GM18519 (cell line): ENCODE data around the gene C9.

Experiments
- ATAC-seq: cut with Tn5 transposase; IDR thresholded peaks from one replicate; pipeline ENCODE4 v1.9.1; 2021; ENCODE audit warnings: mild to moderate bottlenecking, moderate library complexity; ENCODE audit not compliant: unreplicated experiment, low FRiP score

The C9 gene

DNA sequence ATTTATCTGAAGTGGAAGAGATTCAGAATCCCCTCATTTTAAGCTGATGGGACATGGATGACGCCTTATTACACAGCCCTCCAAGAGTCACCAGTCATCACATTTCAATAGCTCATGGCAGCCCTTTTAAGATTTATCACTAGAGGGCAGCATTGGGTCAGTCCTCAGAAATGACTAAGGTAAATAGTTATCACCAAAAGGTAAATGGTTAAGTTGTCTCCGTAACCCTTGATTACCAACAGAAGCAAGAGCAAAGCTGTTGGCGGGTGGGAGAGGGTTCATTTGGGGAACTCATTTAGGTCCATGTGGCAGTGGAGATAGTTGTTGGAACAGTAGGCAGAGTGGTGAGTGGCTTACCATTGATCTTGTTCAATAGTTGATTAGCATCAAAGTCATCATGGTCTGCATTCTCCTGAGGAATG is 12.0 kb upstream of the C9 start:
- ATAC-seq = peak; percentile 65

GRCh38 chr5:39373791-39374190 is 9.5 kb upstream of the C9 start:
- ATAC-seq = no peak

- ATAC-seq = no peak
Measured at GRCh38 chr5:39371367-39371635, 7.0 kb upstream of the C9 start.

GRCh38 chr5:39370555-39371366 is 6.5 kb upstream of the C9 start:
- no peak for ATAC-seq

GRCh38 chr5:39369123-39369815 is 5.0 kb upstream of the C9 start:
- ATAC-seq = no peak

DNA sequence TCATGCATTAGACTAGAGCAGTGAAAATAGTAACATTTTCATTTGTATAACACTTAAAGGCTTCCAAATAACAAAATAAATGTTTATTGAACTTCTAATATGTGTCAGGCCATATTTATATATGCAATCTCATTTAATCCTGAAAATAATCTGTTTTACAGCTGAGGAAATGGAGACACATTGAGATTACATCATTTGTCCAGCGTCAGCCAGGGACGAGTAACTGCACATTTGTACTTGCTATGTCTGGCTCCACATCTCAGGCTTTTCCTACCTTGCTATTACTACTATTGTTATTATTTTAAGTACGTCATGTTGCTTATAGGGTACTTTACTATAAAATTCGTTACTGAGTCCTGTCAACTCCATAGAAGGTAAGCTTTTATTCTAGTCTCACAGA is 3.8 kb upstream of the C9 start:
- ATAC-seq = no peak

DNA sequence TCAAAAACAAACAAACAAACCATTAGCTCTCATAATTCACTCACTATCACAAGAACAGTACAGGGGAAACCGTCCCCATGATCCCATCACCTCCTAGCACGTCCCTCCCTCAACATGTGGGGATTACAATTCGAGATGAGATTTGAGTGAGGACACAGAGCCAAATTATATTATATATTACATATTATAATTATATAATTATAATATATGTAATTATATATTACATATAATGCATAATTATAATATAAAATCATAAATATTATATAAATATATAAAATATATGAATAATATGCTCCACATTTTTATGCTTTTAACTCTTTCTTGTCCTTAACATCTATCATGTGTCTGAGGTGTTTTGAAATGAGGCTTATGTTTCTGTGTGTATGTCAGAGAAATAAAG is 3.4 kb upstream of the C9 start:
- no peak for ATAC-seq

DNA sequence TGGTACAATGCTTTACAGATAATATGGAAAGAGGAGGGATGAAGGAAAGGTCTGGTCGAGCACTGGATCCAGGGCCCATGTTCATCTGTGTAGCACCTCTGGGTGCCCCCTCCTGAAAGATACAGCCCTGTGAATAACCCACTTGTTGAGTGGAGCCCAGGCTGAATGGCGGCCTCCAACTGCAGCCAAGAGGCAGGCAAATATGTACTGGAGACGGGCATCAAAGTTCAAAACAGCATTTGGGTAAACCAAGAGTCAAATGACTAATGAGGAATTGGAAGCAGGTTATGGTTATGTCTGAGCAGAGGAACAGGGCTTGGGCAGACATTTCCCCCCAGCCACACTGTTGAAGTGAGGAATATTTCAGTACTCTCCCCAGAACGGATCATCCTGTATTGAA is 1.1 kb downstream of the C9 start:
- ATAC-seq = no peak

DNA sequence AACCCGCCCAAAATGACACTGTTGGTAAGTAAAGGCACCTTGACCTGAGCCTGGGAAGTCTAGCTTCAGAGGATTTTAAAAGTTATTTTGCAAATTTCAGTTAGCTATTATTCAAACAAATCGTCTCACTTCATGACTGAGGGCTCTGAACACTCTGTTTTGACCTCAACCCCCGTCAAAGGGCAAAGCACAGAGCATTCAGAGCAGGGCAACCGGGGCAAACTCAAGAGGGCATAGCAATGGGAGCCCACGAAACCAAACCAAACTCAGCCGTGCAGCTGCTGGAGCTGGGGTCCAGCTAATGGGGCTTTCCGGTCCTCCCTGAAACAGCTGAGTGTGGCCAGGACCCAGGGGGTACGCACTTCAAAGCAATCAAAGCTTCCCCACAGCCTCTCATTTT is 1.6 kb downstream of the C9 start:
- ATAC-seq = no peak

GRCh38 chr5:39361306-39361705 is 3.0 kb downstream of the C9 start:
- ATAC-seq = no peak

DNA sequence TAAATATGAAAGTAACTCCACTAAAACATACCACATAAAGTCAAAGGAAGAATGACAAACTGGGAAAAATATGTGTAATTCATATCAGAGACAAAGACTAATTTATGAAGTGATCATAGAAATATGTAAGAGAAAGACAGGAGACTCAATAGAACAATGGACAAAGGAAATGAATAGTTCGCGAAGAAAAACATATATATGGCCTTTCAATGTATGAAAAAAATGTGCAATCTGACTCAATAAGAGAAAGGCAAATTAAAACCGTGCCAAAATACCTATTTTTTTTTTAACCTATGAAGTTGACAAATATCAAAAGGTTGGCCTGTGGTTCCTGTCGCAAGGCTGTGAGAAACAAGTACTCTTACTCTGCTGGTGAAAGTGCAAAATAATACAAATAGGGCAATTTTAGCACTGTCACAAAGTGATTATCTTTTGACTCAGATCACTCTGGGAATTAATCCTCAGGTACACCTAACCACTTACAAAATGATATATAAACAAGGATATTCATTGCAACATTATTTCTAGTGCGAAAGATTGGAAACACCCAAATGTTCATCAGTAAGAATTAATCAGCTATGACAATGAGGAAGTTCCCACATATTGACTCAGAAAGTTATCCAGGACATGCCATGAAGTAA is 3.7 kb downstream of the C9 start:
- ATAC-seq = no peak

- no peak for ATAC-seq
Measured at GRCh38 chr5:39356263-39356662, 8.0 kb downstream of the C9 start.

DNA sequence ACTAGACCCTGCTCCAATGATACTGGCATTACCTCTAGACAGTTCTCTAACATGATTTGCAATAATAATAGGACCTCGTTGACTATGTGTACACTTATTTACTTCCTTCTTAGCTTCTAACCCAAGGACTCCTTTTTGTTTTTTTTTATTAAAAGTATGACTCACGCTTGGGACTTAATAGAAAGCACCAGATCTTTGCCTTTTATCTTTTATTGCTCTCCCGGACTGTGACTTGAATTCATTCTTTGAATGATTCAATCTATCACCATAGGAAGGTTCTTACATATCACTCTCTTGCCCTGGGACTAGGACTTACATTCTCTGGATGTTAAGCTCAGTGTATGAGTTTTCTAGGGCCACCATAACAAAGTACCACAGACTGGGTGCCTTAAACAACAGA is 9.0 kb downstream of the C9 start:
- no peak for ATAC-seq

DNA sequence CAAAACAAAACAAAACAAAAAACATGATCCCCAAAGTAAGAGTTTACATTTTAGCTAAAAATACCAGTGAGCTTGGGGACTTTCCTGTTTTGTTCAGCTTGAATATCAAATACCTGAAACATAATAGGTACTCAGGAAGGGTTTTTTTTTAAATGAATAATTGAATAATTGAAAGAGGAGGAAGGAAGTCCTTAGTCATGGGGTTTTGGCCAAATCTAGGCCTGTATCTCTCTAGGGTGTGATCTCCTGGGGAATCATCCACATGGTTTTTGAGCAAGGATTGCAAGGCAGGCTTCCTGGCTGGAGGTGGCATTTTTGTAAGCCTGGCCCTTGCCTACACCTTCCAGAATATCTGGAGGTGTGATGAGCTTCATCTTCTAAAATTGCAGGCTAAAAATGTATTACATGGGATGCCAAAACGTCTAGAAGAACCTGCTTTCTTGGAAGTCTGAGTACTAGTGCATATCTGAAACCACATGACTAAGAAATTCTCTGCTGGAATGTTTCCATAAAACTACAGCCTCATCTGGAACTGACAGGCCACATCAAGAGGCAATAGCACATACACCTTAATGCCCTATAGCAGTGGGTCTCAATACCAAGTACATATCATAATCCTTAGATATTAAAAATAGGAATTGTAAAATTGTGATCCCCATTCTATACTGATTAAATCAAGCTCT is 10.4 kb downstream of the C9 start:
- no peak for ATAC-seq

- ATAC-seq = no peak
Measured at GRCh38 chr5:39352951-39353350, 11.3 kb downstream of the C9 start.

DNA sequence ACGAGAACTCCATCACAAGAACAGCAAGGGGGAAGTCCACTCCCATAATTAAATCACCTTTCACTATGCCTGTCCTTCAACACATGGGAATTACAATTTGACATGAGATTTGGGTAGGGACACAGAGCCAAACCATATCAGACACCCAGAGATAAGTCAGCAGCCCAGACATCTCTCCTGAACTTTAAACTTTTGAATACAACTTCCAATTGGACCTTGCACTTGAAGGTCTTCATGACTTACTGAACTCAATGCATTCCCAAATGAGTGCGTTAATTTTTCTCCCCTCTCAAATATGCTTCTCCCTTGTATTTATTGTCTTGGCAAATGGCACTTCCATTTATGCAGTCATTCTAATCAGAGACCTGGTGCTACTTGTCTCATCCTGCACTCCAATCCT is 12.1 kb downstream of the C9 start:
- no peak for ATAC-seq

DNA sequence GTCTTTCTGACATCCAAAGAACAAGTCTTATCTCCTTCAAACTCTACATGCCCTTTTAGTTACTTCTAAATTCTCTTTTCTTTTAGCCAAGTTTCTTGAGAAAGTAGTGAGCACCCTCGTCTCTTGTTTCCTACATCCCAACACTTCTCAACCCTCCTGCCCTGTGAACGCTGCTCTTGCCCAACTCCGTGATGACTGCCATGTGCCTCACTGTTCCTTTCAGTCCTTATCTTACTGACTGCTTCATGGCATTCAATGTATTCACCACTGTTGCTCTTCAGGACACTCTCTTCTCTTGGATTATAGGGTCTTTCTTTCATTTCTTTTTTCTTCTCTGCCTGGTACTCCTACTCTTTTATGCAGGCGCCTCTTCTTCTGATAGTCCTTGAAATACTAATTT is 14.8 kb downstream of the C9 start:
- no peak for ATAC-seq

- no peak for ATAC-seq
Measured at GRCh38 chr5:39342460-39342859, 21.8 kb downstream of the C9 start.

- ATAC-seq = no peak
Measured at GRCh38 chr5:39341896-39342295, 22.4 kb downstream of the C9 start.

- ATAC-seq = no peak
Measured at GRCh38 chr5:39340506-39340905, 23.8 kb downstream of the C9 start.

DNA sequence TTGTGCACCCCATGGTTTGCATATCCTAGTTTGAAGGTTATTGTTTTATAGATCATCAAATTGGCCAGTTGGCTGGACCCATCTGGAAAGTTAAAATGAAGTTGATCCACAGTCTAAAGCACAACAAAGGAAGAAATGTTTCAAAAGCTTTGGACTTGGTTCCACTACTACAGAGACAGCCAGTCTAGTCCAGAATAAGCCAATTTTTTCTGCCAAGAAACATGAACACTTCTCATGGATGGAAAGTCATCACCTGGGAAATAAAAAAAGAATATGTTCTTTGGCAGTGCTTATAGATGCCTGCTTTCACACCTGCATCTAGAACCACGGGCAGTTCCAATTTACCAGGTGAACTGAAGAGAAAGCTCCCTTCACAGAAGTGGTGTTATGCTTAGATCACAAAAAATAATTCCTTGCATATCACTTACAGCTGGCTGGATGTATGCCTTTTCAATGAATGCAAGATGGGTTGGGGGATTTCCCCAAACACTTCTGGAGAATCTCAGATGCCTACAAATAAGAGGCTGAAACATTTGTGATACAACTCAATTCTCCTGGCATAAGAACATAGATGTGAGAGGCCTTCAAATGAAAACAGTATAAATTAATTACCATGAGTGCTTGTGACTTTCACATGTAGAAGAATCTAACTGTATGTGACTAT is 26.9 kb downstream of the C9 start:
- ATAC-seq = no peak
